Measurements from ENCODE around the gene THOC2.

DNA sequence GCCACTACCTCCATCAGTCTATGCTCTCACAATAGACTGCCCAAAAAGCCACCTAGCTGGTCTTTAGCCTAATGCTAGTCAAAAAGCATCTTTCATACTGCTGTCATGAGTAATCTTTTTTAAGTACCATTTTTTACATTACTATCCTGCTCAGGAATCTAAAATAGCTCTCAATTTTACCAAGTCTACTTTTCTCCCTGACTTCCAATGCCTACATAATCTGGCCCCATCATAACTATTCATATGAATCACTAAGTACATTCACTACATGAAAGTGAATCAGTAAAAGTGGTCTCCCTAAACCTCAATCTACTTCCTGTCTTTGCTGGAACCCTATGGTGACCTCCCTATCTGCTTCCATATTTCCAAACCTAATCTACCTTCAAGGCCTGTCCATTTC, 105.9 kb downstream of the THOC2 start:
- TF ChIP-seq ZNF239 (tag by site-specific recombination; IDR thresholded peaks at IDR 0.05): no peak
- no peak for TF ChIP-seq SALL2 (tag by site-specific recombination; IDR thresholded peaks at IDR 0.05; ENCODE audit: borderline replicate concordance)

Measured in HEK293 (cell line).